ENCODE results near the gene BANP.
A peak's percentile ranks its signal among the peaks of the same experiment; 100 is the strongest.
"Not testable (repeated sequence)": the region's sequence is repeated elsewhere in the genome, so short reads cannot be mapped to it uniquely, and the experiment has no call there.

Gene BANP

DNA sequence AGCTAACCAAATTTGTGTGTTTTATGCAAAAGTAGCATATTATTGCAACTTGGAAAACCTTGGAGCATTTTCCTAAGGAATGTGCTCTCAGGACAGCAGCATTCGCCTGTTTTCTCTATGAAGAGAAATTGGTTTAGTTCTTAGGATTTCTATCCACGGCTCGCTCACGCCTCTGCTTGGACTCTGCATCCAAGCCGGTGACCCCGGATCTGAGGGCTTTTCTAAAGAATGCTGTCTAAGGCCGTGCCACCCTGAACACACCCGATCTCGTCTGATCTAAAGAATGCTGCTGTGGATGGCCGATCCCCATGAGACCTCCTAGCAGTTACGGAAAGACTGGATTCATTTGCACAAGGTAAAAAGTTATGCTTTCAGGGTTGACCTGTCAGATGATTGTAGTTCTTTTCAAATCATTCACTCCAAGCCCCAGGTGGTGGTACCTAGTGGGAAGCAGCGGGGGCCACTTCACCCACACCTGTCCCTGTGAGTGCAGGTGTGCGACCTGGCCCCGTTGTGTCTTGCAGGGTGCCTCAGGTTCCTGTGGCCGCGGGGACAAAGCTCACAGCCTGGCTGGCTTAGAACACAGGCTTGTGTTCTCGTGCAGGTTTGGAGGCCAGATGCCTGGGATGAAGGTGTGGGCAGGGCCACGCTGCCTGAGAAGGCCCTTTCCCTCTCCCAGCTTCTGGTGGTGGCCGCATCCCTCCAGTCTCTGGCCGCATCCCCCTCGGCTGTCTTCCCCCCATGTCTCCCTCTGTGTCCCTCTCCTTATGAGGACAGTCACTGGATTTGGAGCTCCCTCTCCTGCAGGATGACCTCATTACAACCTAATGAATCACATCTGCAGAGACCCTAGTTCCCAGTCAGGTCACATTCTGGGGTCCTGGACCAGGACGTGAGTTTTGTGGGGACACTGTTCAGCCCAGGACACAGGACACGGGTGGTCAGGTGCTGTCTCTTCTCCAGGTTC, 71.1 kb downstream of the BANP start:
- ChIA-PET POLR2A (no interaction called here), CTCF (interaction anchor here (0.7 kb wide), 1 partner anchor 69 kb away, joined by 3 read pairs; no protein-coding TSS in a partner anchor)
- DNase-seq (ENCODE audit: extremely low spot score): no peak
- TF ChIP-seq HDGF (IDR thresholded peaks at IDR 0.05; ENCODE audit: borderline replicate concordance) (no peak), FOXK2 (IDR thresholded peaks at IDR 0.05) (no peak), CTBP1 (IDR thresholded peaks at IDR 0.05; ENCODE audit: borderline replicate concordance) (no peak), ARNT (IDR thresholded peaks at IDR 0.05) (no peak), SUZ12 (IDR thresholded peaks at IDR 0.05) (no peak), FOXM1 (IDR thresholded peaks at IDR 0.05; ENCODE audit: borderline replicate concordance) (no peak), NFRKB (IDR thresholded peaks at IDR 0.05) (no peak), BHLHE40 (IDR thresholded peaks at IDR 0.05; ENCODE audit: borderline replicate concordance) (no peak), ELF4 (IDR thresholded peaks at IDR 0.05) (no peak), FOXA1 (IDR thresholded peaks at IDR 0.05) (no peak), SP1 (IDR thresholded peaks at IDR 0.05) (no peak), L3MBTL2 (conservative IDR thresholded peaks at IDR 0.05) (no peak), ZNF384 (IDR thresholded peaks at IDR 0.05) (no peak), TARDBP (IDR thresholded peaks at IDR 0.05) (no peak), LEF1 (IDR thresholded peaks at IDR 0.05; ENCODE audit: borderline replicate concordance) (no peak)

DNA sequence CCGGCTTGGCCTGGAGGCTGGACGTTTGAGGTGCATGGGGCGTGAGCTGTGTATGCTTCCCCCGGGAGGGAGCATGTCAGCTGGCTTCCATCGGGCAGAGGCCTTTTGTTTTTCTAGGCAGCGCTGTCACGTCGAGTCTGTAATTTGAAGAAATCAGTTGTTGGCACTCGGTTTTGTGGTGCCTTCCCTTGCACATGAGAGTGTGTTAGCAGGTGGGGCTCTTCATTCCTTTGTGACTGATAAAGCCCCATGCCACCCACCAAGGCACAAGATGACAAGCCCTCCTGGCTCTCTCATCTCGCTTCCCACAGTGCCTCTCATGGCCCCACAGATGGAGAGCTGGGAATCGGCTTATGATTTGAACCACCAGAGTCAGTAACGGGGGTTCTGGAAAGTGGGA, 72.1 kb downstream of the BANP start:
- no peak for DNase-seq (ENCODE audit: extremely low spot score)
- ChIA-PET CTCF (no interaction called here), POLR2A (no interaction called here)
- TF ChIP-seq HDGF (IDR thresholded peaks at IDR 0.05; ENCODE audit: borderline replicate concordance): no peak
- TF ChIP-seq L3MBTL2 (conservative IDR thresholded peaks at IDR 0.05): no peak

DNA sequence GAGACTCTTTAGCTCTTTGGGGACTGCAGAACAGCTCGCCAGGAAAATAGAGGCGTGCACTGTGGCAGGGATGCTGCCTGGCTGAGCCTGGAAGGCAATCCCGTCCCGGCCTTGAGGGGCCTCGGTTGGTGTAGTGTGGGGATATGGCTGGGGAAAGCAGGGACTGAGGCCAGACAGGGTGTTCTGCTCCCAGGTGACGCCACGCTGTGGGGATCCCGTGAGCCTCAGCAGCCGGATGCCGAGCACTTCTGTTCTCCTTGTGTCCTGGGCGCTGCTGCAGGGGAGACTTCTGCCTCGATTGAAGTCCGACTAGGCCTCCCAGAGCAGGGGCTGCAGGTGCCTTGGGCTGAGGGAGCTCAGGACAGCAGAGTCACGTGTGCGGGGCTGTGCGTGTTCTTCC, 72.6 kb downstream of the BANP start:
- ChIA-PET POLR2A (no interaction called here), CTCF (interaction anchor here (0.7 kb wide), 1 partner anchor 111 kb away, joined by 4 read pairs; no protein-coding TSS in a partner anchor)
- no peak for TF ChIP-seq BHLHE40 (IDR thresholded peaks at IDR 0.05; ENCODE audit: borderline replicate concordance)
- no peak for TF ChIP-seq SP1 (IDR thresholded peaks at IDR 0.05)
- no peak for DNase-seq (ENCODE audit: extremely low spot score)

DNA sequence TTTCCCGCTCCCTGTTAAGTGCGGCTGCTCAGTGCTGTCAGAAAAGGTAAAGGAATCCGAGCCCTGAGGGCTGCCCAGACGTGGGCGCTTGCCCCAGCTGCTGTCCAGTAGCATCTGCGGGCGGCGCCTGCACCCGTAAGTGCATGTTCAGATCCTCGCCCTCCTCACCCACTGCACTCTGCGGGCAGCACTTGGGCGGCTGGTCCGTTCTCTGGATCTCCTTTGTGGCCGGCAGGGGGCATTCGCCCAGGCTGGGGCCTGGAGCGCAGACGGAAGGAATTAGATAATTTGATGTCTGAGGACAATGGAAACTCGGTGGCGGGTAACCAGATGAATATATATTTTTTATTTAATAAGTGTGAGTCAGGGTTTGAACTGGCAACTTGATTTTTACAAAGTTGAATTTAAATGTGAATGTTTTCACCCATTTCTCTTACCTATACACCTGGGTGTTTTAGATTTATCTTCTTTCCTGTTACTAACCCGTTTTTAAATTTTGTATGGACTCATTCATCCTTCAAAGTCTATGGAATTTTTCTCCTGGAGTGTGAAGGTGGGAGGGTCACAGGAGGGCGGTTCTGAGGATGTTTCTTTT, 73.4 kb downstream of the BANP start:
- CTCF ChIA-PET, POLR2A ChIA-PET: not testable (repeated sequence)
- peak; percentile 39 for DNase-seq (ENCODE audit: extremely low spot score)

DNA sequence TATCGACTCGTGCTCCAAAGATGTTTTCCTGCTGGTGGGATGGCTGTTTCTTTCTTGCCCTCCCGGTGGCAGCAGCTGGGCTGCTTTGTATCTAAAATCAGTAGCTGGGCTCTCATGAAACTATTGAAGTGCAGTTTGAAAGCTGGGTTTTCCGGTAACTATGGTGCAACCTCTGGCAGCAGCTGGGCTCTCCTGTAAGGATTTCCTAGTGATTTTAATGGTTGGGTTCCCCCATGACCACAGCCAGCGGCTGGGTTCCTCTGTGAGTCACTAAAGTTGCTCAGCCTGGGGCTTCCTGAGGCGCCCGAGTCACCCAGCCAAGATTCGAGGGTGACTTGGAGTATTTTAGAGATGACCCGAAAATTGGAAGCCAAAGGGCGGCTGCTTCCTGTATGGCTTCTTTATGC, 73.9 kb downstream of the BANP start:
- DNase-seq (ENCODE audit: extremely low spot score); CTCF ChIA-PET; POLR2A ChIA-PET: not testable (repeated sequence)

DNA sequence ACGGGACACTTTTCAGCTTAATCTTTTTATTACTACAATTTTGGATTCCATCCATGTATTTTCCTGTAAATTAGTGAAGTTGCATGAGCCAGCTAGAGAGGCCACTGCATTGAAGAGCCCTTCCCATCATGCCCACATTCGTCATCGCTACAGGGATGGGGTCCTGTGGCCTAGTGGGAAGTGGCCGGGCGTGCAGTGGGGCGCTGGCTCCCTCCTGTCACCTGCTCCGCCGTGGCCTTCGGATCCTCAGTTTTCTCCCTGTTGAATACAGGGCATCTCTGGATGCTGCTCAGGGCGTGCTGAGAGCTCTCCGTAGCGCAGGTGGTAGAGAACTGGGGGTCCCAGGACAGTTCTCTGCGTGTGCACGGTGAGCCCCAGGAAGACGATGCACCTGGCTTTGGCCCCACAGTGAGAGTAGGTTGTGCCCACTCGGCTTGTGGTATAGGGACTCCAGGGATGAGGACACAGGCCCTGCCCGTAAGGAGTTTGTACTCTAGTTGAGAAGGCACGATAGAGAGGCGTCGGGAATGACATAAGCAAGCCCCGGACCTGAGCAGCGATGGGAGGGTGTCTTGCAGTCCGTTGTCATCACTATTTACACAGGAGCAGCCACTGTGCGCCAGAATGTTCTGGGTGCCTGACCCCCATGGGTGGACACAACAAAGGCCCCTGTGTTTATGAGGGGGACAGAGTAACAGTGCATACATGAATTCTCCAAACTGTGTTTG, 74.8 kb downstream of the BANP start:
- DNase-seq (ENCODE audit: extremely low spot score); CTCF ChIA-PET; POLR2A ChIA-PET: not testable (repeated sequence)

DNA sequence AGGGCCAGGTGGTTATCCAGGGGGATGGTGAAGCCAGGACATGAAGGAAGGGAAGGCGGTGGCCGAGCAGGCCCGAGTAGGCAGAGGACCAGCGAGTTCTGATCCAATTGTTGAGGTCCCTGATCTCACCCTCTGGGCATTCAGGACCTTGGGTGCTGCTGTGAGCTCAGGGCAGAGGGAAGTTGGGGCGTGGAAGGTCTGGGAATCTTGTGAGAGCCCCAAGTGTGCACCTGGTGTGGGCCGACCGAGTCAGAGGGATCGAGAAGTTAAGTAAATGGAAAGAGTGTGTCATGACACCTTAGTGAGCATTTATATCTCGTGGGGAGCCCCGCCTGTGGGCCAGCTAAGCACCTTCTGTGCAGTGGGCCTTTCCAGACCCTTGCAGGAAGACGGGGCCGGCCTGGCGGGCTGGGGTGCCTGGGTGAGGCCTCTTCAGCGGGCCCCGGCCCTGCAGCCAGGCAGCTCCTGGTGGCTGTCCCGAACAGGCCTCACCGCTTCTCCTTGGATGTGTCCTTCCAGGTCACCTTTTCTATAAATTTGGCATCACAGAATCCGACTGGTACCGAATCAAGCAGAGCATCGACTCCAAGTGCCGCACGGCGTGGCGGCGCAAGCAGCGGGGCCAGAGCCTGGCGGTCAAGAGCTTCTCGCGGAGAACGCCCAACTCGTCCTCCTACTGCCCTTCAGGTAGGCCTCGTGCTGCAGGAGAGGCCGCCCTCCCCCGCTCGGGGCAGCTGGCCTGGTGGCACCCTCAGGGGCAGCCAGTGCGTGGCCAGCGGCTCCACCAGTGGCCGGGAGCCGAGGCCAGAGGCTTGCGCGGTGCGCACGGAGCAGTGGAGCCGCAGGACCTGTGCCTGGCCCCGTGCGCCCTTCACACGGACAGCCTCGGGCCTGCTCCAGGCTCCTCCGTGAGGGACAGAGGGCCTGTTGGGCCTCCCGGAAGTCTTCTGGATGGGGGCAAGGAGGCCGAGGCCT, 76.0 kb downstream of the BANP start:
- TF ChIP-seq SUZ12 (IDR thresholded peaks at IDR 0.05) (no peak), HDGF (IDR thresholded peaks at IDR 0.05; ENCODE audit: borderline replicate concordance) (no peak), ZNF384 (IDR thresholded peaks at IDR 0.05) (no peak), FOXM1 (IDR thresholded peaks at IDR 0.05; ENCODE audit: borderline replicate concordance) (no peak), CTBP1 (IDR thresholded peaks at IDR 0.05; ENCODE audit: borderline replicate concordance) (no peak), L3MBTL2 (conservative IDR thresholded peaks at IDR 0.05) (no peak), FOXK2 (IDR thresholded peaks at IDR 0.05) (no peak), LEF1 (IDR thresholded peaks at IDR 0.05; ENCODE audit: borderline replicate concordance) (no peak), NFRKB (IDR thresholded peaks at IDR 0.05) (no peak), SP1 (IDR thresholded peaks at IDR 0.05) (no peak), ARNT (IDR thresholded peaks at IDR 0.05) (no peak), TARDBP (IDR thresholded peaks at IDR 0.05) (no peak), FOXA1 (IDR thresholded peaks at IDR 0.05) (no peak), BHLHE40 (IDR thresholded peaks at IDR 0.05; ENCODE audit: borderline replicate concordance) (no peak), ELF4 (IDR thresholded peaks at IDR 0.05) (no peak)
- TF ChIP-seq, protein P1, sequence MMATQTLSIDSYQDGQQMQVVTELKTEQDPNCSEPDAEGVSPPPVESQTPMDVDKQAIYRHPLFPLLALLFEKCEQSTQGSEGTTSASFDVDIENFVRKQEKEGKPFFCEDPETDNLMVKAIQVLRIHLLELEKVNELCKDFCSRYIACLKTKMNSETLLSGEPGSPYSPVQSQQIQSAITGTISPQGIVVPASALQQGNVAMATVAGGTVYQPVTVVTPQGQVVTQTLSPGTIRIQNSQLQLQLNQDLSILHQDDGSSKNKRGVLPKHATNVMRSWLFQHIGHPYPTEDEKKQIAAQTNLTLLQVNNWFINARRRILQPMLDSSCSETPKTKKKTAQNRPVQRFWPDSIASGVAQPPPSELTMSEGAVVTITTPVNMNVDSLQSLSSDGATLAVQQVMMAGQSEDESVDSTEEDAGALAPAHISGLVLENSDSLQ (IDR thresholded peaks at IDR 0.05): no peak
- DNase-seq (ENCODE audit: extremely low spot score): no peak
- POLR2A ChIA-PET: no interaction called here
- CTCF ChIA-PET: no interaction called here

DNA sequence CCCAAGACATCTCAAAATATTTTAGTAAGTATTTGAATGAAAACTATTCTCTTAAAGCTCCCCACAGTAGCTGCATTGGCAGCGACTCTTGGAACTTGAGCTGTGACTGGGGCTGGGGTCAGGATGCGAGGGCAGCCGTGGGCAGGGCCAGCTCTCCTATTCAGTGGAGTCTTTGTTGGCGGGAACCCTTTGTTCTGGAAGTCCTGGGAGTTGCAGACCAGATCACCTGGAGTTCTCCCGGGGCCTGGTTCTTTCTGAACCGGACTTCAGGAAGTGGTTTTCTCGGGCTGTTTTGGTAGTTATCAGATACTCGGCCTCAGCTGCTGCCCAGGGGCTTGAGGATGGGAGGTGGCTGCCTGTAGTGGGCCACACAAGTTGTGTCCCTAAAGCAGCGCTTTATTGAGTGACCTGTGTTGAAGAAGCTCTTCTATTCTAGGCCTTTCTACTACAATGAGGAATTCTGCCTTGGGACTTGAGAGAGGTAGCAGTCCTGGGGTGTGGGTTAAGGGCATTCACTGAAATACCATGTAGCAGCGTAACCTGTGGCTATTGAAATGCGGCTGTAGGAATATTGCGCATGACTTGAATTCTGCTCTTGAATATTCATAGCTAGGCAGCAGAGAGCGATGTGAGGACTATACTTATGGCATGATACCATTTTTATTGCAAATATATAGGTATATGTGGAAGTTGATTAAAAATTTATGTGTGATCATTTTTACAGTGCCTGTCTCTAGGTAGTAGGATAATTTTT, 77.1 kb downstream of the BANP start:
- DNase-seq (ENCODE audit: extremely low spot score); CTCF ChIA-PET; POLR2A ChIA-PET: not testable (repeated sequence)

All from HEK293T (cell line).